Activated CD4-positive, alpha-beta T cell treated with anti-CD3 and anti-CD28 coated beads, Interleukin-2, amount 10 ng/mL, durations not matched to agents 24 days and 14 days (primary cell): Measurements from ENCODE around the gene ELAVL2. TPM values are rescaled to one million over a fixed set of nuclear protein-coding genes. Genes with fewer than 3 reads are reported as not detected.

Experiments
- DNase-seq: peaks from one replicate; pipeline ENCODE4 v3.0.0; 2022
- H3K27ac Mint-ChIP-seq: one replicate; pipeline ENCODE4 v1.8.0; 2022; ENCODE audit warnings: mild to moderate bottlenecking, mixed read lengths
- H3K27me3 Mint-ChIP-seq: one replicate; pipeline ENCODE4 v1.8.0; 2022; ENCODE audit warnings: mixed read lengths
- H3K36me3 Mint-ChIP-seq: one replicate; pipeline ENCODE4 v1.8.0; 2022; ENCODE audit warnings: low read depth, mild to moderate bottlenecking, mixed read lengths
- H3K4me1 Mint-ChIP-seq: one replicate; pipeline ENCODE4 v1.8.0; 2021; ENCODE audit warnings: mixed read lengths
- H3K4me3 Mint-ChIP-seq: one replicate; pipeline ENCODE4 v1.8.0; 2022; ENCODE audit warnings: mild to moderate bottlenecking, moderate library complexity, mixed read lengths
- H3K9me3 Mint-ChIP-seq: one replicate; pipeline ENCODE4 v1.8.0; 2021; ENCODE audit warnings: mixed read lengths
- intact Hi-C: fragments of 100-400 bp; cut with micrococcal nuclease; formaldehyde crosslinking; loops from one replicate; pipeline ENCODE4 v1.15.1; 2023
- total RNA-seq: library from RNA; stranded (reverse); gene quantifications from 2 replicates; pipeline ENCODE4 v1.2.3, GENCODE V29; 2022

ELAVL2 gene
- total RNA-seq, 1 donor from 2014 or later = not detected

DNA sequence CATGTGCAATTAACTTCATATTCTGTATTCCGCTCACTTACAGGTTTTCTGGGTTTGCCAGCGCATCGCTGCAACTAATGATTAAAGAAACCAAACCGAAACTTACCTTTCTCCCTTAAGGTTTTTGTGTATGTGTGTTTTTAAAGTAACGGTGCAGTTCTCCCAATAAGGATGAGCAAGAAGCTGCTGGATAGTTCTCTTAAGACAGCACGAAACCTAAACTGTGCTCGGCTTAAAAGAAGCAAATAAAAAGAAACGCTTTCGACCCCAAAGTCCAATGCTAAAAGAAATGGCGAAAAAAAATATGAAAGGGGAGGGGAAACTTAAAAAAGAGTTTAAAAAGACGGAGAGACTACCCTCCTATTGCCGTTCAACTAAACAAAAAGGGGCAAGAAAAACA lies 340 bp downstream of the ELAVL2 start:
- Mint-ChIP-seq H3K4me1 (no peaks in the 10 kb centered on the region), H3K27ac (no peak overlapping the region), H3K27me3 (peaks cover 17% of the 10 kb centered on the region), H3K9me3 (peaks cover 4% of the 10 kb centered on the region), H3K36me3 (no peaks in the 10 kb centered on the region), H3K4me3 (no peak overlapping the region)
- no peak for DNase-seq
- intact Hi-C loops = no loop called here

GRCh38 chr9:23824830-23825591 lies 1.0 kb downstream of the ELAVL2 start:
- Mint-ChIP-seq H3K4me3 (no peak overlapping the region), H3K4me1 (no peaks in the 10 kb centered on the region), H3K36me3 (no peaks in the 10 kb centered on the region), H3K27ac (no peak overlapping the region), H3K27me3 (peaks cover 14% of the 10 kb centered on the region), H3K9me3 (peaks cover 4% of the 10 kb centered on the region)
- intact Hi-C loops = loop anchor here (1.0 to 5.0 kb wide), 2 partner anchors 25 to 1853 kb away; no protein-coding TSS in a partner anchor
- no peak for DNase-seq

- Mint-ChIP-seq H3K4me1 (no peaks in the 10 kb centered on the region), H3K27me3 (peaks cover 18% of the 10 kb centered on the region), H3K36me3 (no peaks in the 10 kb centered on the region), H3K27ac (no peak overlapping the region), H3K4me3 (no peak overlapping the region), H3K9me3 (peaks cover 4% of the 10 kb centered on the region)
- intact Hi-C loops = loop anchor here (1.0 to 5.0 kb wide), 2 partner anchors 26 to 1852 kb away; no protein-coding TSS in a partner anchor
- no peak for DNase-seq
Observed at GRCh38 chr9:23823986-23824829, 1.8 kb downstream of the ELAVL2 start.

- Mint-ChIP-seq H3K27me3 (peaks cover 18% of the 10 kb centered on the region), H3K36me3 (no peaks in the 10 kb centered on the region), H3K27ac (peak overlapping the region; percentile 34), H3K4me3 (no peak overlapping the region), H3K4me1 (no peaks in the 10 kb centered on the region), H3K9me3 (peaks cover 4% of the 10 kb centered on the region)
- intact Hi-C loops = loop anchor here (5.0 kb wide), 1 partner anchor 1851 kb away; no protein-coding TSS in a partner anchor
- no peak for DNase-seq
Observed at GRCh38 chr9:23823269-23823668, 2.8 kb downstream of the ELAVL2 start.

- no peaks in the 10 kb centered on the region for H3K4me1 Mint-ChIP-seq
- H3K36me3 Mint-ChIP-seq = no peaks in the 10 kb centered on the region
- DNase-seq = no peak
- H3K9me3 Mint-ChIP-seq = peaks cover 4% of the 10 kb centered on the region
- H3K4me3 Mint-ChIP-seq = no peak overlapping the region
- peaks cover 18% of the 10 kb centered on the region for H3K27me3 Mint-ChIP-seq
- intact Hi-C loops = loop anchor here (5.0 kb wide), 1 partner anchor 1850 kb away; no protein-coding TSS in a partner anchor
- H3K27ac Mint-ChIP-seq = no peak overlapping the region
Observed at GRCh38 chr9:23822261-23823169, 3.5 kb downstream of the ELAVL2 start.

- peak overlapping the region; percentile 67 for H3K27ac Mint-ChIP-seq
- H3K9me3 Mint-ChIP-seq = peaks cover 4% of the 10 kb centered on the region
- H3K4me1 Mint-ChIP-seq = no peaks in the 10 kb centered on the region
- peaks cover 18% of the 10 kb centered on the region for H3K27me3 Mint-ChIP-seq
- intact Hi-C loops = loop anchor here (5.0 kb wide), 1 partner anchor 1849 kb away; no protein-coding TSS in a partner anchor
- H3K36me3 Mint-ChIP-seq = no peaks in the 10 kb centered on the region
- DNase-seq = no peak
- H3K4me3 Mint-ChIP-seq = no peak overlapping the region
Observed at GRCh38 chr9:23821375-23822181, 4.5 kb downstream of the ELAVL2 start.

DNA sequence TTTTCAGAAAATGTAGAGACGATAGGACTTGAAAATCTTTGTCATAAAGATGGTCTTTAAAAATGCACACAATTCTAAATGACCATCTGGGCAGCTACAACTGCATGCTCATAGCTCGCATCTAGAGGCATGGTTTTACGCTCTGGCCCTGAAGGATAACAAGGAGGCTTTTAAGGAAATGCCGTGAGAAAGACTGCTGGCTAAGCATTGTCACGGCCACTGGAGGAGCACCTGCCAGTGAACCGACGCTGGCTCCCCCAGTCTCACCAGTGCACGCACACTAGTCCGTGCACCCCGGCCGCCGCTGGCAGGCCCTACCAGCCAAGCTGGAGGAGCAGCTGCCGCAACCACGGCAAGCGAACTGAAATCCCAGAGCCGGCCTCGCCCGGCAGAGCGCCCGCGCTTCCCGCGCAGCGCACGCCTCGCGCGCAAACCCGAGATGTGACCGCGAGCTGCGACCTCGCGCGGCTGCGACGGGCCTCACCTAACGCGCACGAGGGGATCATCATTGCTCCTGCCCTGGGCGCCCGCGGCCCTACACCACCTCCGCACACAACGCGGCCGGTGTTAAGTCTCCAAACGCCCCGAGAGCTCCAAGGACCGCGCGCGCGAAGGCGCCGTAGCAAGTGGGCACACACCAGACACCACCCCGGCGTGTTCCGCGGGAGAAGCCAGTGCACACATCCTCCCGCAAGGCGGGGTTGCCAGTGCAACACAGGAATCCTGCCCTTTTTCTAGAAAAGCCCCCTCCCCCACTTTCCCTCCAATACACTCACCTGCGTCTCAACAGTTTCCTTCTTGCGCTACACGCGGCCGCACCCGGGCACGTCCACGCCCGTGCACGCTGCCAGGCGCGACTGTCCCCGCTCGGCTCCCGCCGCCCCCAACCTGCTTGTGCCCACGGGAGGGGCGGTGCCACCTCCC lies 5.3 kb downstream of the ELAVL2 start:
- H3K27ac Mint-ChIP-seq = peak overlapping the region; percentile 67
- no peaks in the 10 kb centered on the region for H3K36me3 Mint-ChIP-seq

DNA sequence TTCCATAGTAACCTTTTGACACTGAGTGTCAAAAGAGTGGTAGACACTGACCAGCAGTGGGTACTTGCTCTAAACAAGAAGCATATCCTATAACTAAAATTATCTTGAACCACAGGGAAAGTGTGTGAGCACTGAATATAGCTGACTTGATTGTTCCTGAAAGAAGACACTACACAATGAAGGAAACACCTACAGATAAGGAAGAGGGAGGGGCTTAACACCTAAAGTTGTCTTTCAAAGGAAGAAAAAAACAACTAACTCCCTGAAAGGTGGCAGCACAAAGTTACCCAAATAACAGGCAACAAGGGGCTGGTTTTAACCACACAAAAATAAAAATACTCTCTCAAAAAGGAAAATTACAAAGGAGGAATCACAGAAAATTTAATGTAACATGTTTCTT lies 6.6 kb downstream of the ELAVL2 start:
- Mint-ChIP-seq H3K36me3 (no peaks in the 10 kb centered on the region), H3K27ac (no peak overlapping the region), H3K4me3 (no peak overlapping the region), H3K9me3 (peaks cover 4% of the 10 kb centered on the region), H3K27me3 (peaks cover 18% of the 10 kb centered on the region), H3K4me1 (no peaks in the 10 kb centered on the region)
- intact Hi-C loops = no loop called here
- DNase-seq = no peak

More for the DNA sequence above, 5.3 kb downstream of the ELAVL2 start:
- Mint-ChIP-seq H3K4me1 (no peaks in the 10 kb centered on the region), H3K9me3 (peaks cover 4% of the 10 kb centered on the region), H3K4me3 (no peak overlapping the region), H3K27me3 (peaks cover 18% of the 10 kb centered on the region)
- no peak for DNase-seq
- intact Hi-C loops = loop anchor here (5.0 kb wide), 1 partner anchor 1848 kb away; no protein-coding TSS in a partner anchor

- no peak for DNase-seq
- Mint-ChIP-seq H3K27ac (no peak overlapping the region), H3K4me3 (no peak overlapping the region), H3K27me3 (no peaks in the 10 kb centered on the region), H3K9me3 (peaks cover 5% of the 10 kb centered on the region), H3K4me1 (no peaks in the 10 kb centered on the region), H3K36me3 (no peaks in the 10 kb centered on the region)
- intact Hi-C loops = no loop called here
Observed at GRCh38 chr9:23814243-23814642, 11.8 kb downstream of the ELAVL2 start.

DNA sequence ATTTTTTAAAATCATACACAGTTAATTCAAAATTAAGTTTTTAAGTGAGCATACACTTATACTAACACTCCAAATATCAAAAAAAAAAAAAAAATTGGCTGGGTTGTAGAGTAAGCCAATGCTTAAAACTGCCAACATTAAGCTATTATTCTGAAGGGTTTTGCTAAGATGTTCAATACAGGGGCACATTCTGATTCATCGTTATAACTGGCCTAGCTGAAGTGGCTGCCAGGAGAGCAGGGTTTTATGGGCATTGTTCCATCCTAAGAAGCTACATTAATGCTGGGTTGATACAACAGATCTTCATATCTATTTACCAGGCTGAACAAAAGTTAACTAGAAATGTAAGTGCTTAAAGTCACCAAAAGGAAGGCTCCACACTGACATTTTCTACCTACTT lies 13.4 kb downstream of the ELAVL2 start:
- intact Hi-C loops = no loop called here
- Mint-ChIP-seq H3K27ac (no peak overlapping the region), H3K9me3 (peaks cover 5% of the 10 kb centered on the region), H3K4me1 (no peaks in the 10 kb centered on the region), H3K27me3 (no peaks in the 10 kb centered on the region), H3K36me3 (no peaks in the 10 kb centered on the region), H3K4me3 (no peak overlapping the region)
- no peak for DNase-seq

DNA sequence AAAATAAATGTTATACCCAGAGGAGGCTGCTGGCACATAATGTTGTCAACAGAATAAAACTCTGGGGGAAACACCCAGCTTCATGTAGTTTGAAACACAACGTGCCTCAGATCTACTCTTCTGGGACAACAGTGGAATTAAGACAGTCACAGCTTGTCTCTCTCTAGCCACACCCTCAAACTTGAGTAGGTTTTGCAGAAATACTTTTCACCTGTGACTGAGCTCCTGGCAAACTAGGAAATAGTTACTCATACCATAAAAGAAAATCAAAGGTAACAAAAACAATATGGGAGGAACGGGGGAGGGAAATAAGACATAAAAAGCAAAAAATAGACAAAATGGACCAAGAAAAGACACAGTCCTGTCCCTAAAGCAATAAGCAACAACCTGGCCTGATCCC lies 14.4 kb downstream of the ELAVL2 start:
- Mint-ChIP-seq H3K36me3 (no peaks in the 10 kb centered on the region), H3K27ac (no peak overlapping the region), H3K4me1 (no peaks in the 10 kb centered on the region), H3K27me3 (no peaks in the 10 kb centered on the region), H3K4me3 (no peak overlapping the region), H3K9me3 (peaks cover 5% of the 10 kb centered on the region)
- DNase-seq = no peak
- intact Hi-C loops = no loop called here

- H3K27me3 Mint-ChIP-seq = no peaks in the 10 kb centered on the region
- no peak overlapping the region for H3K27ac Mint-ChIP-seq
- H3K9me3 Mint-ChIP-seq = peaks cover 3% of the 10 kb centered on the region
- no peaks in the 10 kb centered on the region for H3K36me3 Mint-ChIP-seq
- H3K4me3 Mint-ChIP-seq = no peak overlapping the region
- DNase-seq = no peak
- intact Hi-C loops = no loop called here
- no peaks in the 10 kb centered on the region for H3K4me1 Mint-ChIP-seq
Observed at GRCh38 chr9:23803216-23803615, 22.8 kb downstream of the ELAVL2 start.
